ENCODE results near the gene NOL9. TPM values are rescaled to one million over a fixed set of nuclear protein-coding genes. Genes with fewer than 3 reads are reported as not detected.
A peak's percentile ranks its signal among the peaks of the same experiment; 100 is the strongest.

NOL9 gene
- total and polyA plus RNA-seq, 9 of the 15 experiments (the other 6 are each of a cell fraction or from before 2014, with no cell fraction given) = 5.6 to 76.5 (median 47.3) TPM

- no peak for TF ChIP-seq BDP1 (IDR thresholded peaks at IDR 0.05; ENCODE audit: insufficient read depth, insufficient read length)
- TF ChIP-seq CC2D1A (IDR thresholded peaks at IDR 0.05) = peak; percentile 93
- TF ChIP-seq, protein P1, sequence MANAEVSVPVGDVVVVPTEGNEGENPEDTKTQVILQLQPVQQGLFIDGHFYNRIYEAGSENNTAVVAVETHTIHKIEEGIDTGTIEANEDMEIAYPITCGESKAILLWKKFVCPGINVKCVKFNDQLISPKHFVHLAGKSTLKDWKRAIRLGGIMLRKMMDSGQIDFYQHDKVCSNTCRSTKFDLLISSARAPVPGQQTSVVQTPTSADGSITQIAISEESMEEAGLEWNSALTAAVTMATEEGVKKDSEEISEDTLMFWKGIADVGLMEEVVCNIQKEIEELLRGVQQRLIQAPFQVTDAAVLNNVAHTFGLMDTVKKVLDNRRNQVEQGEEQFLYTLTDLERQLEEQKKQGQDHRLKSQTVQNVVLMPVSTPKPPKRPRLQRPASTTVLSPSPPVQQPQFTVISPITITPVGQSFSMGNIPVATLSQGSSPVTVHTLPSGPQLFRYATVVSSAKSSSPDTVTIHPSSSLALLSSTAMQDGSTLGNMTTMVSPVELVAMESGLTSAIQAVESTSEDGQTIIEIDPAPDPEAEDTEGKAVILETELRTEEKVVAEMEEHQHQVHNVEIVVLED (CRISPR knock-in tag; IDR thresholded peaks at IDR 0.05) = peak; percentile 61; the same call in 1 of the 2 replicates
- TF ChIP-seq VEZF1 (CRISPR knock-in tag; IDR thresholded peaks at IDR 0.05) = peak; percentile 87
- TF ChIP-seq MCM3 (IDR thresholded peaks at IDR 0.05) = no peak
- TF ChIP-seq BCLAF1 (IDR thresholded peaks at IDR 0.05; ENCODE audit: borderline replicate concordance in 1 of 2, control insufficient read depth in 1 of 2, low read depth in 2 of 2, low read length in 1 of 2) = 0 out of 4 replicates have a peak, but pooled peaks of 1 of the 2 experiments have one; percentile 48
- TF ChIP-seq ZNF668 (CRISPR knock-in tag; IDR thresholded peaks at IDR 0.05) = no peak
- TF ChIP-seq STAT5B (CRISPR knock-in tag; IDR thresholded peaks at IDR 0.05) = no peak
- TF ChIP-seq, protein P2, sequence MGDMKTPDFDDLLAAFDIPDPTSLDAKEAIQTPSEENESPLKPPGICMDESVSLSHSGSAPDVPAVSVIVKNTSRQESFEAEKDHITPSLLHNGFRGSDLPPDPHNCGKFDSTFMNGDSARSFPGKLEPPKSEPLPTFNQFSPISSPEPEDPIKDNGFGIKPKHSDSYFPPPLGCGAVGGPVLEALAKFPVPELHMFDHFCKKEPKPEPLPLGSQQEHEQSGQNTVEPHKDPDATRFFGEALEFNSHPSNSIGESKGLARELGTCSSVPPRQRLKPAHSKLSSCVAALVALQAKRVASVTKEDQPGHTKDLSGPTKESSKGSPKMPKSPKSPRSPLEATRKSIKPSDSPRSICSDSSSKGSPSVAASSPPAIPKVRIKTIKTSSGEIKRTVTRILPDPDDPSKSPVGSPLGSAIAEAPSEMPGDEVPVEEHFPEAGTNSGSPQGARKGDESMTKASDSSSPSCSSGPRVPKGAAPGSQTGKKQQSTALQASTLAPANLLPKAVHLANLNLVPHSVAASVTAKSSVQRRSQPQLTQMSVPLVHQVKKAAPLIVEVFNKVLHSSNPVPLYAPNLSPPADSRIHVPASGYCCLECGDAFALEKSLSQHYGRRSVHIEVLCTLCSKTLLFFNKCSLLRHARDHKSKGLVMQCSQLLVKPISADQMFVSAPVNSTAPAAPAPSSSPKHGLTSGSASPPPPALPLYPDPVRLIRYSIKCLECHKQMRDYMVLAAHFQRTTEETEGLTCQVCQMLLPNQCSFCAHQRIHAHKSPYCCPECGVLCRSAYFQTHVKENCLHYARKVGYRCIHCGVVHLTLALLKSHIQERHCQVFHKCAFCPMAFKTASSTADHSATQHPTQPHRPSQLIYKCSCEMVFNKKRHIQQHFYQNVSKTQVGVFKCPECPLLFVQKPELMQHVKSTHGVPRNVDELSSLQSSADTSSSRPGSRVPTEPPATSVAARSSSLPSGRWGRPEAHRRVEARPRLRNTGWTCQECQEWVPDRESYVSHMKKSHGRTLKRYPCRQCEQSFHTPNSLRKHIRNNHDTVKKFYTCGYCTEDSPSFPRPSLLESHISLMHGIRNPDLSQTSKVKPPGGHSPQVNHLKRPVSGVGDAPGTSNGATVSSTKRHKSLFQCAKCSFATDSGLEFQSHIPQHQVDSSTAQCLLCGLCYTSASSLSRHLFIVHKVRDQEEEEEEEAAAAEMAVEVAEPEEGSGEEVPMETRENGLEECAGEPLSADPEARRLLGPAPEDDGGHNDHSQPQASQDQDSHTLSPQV (IDR thresholded peaks at IDR 0.05) = 0 out of 2 replicates have a peak, but pooled peaks have one; percentile 59
- TF ChIP-seq KLF13 (tag; IDR thresholded peaks at IDR 0.05; ENCODE audit: borderline replicate concordance, low read depth) = peak; percentile 44; the same call in 1 of the 2 replicates
- TF ChIP-seq TAF15 (IDR thresholded peaks at IDR 0.05; ENCODE audit: low read depth, low read length) = no peak
Measured at GRCh38 chr1:6554031-6554906, at the start of gene NOL9 (continued).
